ENCODE measurements around the gene DHRS9.

GRCh38 chr2:169110916-169111315, 41.6 kb downstream of the DHRS9 start:
- TF ChIP-seq CTCF (conservative IDR thresholded peaks at IDR 0.05; ENCODE audit: low read depth in 2 of 2): 0 out of 4 replicates have a peak, but pooled peaks of 1 of the 2 experiments have one; percentile 0
- no peak for TF ChIP-seq STAT1 (IDR thresholded peaks at IDR 0.05; ENCODE audit: unreplicated experiment)
- no peak for TF ChIP-seq POLR2AphosphoS5 (IDR thresholded peaks at IDR 0.05; ENCODE audit: low read depth)
- no peak for TF ChIP-seq REST (IDR thresholded peaks at IDR 0.05; ENCODE audit: unreplicated experiment)
- no peak for TF ChIP-seq JUNB (IDR thresholded peaks at IDR 0.05; ENCODE audit: unreplicated experiment)
